ENCODE results near the gene ABHD1.
"Not testable (repeated sequence)": the region's sequence is repeated elsewhere in the genome, so short reads cannot be mapped to it uniquely, and the experiment has no call there.

Gene ABHD1

DNA sequence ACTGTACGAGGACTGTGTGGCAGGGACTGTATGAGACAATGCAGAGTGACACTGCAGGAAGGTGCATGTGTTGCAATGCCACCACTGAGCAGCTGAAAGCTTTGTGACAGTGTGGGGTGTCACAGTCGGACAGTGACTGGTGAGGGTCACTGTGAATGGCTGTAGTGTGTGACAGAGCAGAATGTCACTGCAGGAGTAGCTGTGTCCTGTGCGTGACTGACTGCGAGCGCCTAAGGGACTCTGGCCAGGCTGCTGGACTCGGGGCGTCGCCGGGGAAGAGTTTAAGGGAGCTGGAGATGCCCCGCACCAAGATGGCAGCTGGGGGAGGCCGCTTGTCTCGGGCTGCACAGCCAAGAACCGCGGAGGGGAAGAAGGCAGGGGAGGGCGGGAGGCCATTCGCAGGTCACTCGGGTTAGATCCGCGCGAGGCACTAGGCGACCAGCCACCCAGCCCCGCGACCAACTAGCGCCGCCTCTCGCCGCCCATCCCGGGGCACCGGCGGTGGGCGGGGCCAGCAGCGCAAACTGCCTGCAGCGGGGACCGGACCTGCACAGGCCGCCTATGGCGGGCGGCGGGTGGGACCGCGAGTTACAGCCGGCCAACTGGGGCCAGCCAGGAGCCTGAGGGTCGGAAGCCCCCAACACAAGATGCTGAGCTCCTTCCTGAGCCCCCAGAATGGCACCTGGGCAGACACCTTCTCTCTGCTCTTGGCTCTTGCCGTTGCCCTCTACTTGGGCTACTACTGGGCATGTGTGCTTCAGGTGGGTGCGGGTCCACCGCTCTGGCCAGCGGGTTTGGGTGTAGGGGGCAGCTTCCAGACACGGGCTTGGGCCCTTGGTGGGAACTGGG, at the start of gene ABHD1:
Gene ABHD1, plus strand, starts transcription at position 514 of the 849 bp plus-strand sequence. Its CDS starts 134 bp downstream, at position 648.
- DNase-seq, result peak; percentile 76 to 79

DNA sequence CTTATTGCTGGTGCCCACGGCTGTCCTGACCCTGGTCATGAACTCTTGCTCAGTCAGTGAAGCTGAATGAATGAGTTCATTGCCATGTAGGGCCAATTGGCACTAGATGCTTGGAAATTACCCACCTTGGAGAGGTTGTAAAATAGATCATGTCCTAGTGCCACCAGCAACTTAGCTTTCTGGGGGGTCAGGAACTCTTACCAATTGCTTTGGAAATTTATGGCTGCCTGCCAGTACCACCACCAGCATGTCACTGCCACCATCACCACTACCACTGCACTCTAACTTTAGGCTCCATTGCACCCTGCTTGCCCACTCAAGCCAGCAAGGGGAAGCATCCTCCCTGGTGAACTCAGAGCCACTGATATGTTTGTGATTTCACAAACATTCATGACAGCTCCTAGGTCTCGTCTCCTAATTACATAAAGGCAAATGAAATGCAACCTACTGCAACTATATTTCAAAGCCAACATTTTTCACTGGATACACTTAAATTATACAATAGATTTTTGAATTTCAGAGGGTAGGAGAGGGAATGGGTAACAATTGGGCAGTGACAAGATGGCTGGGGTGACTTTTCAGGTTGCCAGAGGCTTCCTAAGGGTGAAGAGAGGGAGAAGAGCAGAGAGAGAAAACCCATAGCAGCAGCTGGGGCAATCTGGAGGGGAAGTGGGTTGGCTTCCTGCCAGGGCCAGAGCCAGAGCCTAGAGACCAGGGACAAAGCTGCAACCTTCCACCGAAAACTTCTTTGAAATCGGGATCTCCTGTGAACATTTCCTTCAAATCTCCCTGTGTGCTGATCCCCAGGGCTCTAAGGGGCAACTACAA, 48.7 kb upstream of the ABHD1 start:
- DNase-seq, result peak; percentile 42 to 57

DNA sequence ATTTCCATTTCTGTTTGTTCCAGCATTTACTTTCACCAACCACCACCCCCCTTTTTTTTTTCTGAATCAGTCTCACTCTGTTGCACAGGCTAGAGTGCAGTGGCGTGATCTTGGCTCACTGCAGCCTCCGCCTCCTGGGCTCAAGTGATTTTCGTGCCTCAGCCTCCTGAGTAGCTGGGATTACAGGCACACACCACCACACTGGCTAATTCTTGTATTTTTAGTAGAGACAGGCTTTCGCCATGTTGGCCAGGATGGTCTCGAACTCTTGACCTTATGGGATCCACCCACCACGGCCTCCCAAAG, 48.1 kb upstream of the ABHD1 start:
- not testable (repeated sequence) for DNase-seq

DNA sequence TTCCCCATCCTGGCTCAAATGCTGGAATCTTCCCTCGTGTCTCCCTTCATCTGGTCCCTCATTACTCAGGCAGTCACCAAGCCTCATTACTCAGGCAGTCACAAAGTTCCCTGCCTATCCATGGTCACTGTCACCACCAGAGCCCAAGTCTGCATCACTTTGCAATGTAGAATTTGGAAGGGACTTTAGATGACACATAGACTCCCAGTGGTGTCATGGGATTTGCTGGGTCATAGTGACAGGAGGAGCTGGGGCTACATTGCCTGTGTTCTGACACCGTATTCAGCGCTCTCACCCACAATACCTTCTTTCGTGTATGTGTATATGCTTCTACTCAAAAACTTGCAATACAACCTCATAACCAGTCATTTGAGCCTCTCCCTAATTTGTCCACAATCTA, 47.3 kb upstream of the ABHD1 start:
- DNase-seq, result no peak

DNA sequence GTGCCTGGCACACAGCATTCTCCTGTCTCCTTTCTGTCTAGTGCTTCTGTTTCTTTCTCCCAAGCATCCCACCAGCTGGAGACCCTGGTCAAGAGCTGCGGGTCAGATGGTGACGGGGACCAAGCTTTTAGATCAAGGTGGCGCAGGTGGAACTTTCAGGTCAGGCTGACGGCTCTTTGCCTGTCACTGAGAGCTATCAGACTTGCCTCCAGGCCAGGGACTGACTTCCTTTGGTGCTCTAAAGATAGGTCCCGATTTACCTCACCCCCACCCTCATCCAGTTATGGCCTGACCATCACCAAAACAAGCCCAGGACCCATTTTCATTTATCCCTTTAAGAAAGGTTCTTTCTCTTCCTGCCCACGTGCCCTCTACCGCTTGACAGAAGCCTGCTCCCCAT, 46.4 kb upstream of the ABHD1 start:
- DNase-seq, result no peak

DNA sequence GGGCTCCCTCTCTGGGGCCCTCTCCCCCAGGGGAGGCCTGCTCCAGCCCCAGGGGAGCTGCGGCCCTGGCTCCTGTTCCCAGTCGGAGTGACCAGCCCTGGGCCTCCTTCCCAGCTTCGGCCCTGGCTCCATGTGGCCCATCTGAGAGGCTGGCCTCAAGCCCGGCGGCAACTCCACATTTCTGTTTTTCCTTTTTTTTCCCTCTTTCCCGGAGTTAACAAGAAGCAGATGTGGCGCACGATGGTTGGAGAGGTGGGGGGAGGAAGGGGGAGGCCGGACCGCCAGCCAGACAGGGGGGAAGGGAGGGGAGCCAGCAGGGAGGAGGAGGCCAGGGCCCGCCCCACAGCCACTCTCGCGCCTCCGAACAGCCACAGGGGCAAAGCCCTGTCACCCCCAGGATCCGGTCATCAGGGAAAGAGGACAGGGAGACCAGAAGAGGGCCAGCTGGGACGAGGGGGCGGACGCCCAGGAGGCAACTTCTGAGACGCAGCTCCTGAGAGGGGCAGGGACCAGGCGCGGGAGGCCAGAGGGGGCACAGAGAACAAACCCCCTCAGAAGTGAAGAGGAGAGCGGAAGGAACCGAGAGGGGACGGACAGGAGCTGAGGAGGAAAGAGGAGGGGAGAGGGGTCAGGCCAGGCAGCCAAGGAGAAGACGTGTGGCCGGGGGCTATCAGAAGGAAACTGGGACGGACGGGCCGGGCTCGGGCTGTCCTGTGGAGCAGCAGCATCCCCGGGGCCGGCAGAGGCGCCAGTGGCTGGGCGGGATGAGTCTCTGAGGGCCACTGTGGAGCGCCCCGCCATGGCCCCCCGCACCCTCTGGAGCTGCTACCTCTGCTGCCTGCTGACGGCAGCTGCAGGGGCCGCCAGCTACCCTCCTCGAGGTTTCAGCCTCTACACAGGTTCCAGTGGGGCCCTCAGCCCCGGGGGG, 45.1 kb upstream of the ABHD1 start, which contains the start of gene EMILIN1:
Gene EMILIN1, plus strand, starts transcription at position 349 of the 928 bp plus-strand sequence. Its CDS starts 451 bp downstream, at position 800.
- DNase-seq, result no peak

DNA sequence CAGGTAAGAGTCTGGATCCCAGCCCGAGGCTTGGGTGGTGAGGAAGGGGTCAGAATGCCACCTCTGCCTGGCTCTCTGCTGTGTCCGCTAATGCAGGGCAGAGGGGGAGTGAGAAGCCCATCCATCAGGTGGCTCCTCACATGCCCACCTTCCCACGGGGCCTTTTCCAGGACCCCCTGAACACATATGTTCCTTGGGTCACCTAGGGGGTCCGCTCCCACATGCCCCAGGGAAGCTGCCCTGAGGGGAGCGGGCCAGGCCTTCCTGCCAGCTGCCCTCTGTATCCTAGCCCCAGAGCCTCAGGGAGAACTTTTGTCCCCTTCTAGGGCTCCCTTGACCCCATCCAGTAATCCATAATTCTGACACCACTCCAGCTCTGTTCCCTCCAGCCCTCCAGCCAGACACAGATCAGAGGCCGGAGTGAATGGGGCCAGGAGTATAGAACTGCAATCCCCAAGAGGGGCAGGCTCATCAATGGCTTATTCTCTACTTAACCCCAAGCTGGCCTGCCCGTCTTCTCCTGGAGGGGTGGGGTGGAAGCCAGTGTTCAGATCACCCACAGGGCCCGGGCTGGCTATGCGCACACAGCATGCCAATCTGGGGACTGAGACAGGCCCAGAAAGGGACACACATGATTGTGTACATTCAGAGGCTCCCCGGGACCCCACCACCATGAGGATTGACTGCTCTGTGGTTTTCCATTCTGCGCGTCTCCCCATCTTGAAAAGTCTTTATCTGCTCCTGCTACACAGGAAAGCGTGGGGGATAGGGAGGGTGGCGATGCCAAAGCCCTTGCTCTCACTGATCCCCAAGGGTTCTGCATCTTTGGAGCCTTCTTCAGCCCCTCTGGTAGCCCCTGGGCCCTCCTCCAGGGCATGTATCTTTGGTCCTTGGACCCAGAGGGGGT, 44.1 kb upstream of the ABHD1 start:
- no peak for DNase-seq

DNA sequence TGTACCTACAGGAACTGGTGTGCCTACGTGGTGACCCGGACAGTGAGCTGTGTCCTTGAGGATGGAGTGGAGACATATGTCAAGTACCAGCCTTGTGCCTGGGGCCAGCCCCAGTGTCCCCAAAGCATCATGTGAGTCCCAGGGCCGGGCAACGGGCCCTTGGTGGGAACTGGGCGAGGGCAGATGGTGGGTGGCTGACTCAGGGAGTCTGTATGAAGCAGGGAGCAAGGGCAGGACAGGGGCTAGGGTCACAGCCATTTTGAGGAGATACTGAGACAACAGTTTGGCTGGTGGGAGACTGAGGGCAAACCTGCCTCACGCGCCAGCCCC, 43.5 kb upstream of the ABHD1 start:
- DNase-seq, result no peak

DNA sequence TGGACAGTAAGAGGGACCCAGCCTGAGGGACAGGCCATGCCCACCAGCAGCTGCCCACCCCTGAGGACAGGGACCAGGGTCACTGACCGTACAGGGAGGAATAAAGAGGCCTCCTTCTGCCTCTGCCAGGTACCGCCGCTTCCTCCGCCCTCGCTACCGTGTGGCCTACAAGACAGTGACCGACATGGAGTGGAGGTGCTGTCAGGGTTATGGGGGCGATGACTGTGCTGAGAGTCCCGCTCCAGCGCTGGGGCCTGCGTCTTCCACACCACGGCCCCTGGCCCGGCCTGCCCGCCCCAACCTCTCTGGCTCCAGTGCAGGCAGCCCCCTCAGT, 43.0 kb upstream of the ABHD1 start:
- no peak for DNase-seq

DNA sequence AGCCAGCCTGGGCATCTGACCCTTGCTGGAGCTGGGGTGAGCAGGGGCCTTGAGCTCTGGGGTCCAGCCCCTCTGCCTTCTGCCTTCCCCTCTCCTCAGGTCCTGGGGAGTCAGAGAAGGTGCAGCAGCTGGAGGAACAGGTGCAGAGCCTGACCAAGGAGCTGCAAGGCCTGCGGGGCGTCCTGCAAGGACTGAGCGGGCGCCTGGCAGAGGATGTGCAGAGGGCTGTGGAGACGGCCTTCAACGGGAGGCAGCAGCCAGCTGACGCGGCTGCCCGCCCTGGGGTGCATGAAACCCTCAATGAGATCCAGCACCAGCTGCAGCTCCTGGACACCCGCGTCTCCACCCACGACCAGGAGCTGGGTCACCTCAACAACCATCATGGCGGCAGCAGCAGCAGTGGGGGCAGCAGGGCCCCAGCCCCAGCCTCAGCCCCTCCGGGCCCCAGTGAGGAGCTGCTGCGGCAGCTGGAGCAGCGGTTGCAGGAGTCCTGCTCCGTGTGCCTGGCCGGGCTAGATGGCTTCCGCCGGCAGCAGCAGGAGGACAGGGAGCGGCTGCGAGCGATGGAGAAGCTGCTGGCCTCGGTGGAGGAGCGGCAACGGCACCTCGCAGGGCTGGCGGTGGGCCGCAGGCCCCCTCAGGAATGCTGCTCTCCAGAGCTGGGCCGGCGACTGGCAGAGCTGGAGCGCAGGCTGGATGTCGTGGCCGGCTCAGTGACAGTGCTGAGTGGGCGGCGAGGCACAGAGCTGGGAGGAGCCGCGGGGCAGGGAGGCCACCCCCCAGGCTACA, 41.4 kb upstream of the ABHD1 start:
- DNase-seq, result no peak

DNA sequence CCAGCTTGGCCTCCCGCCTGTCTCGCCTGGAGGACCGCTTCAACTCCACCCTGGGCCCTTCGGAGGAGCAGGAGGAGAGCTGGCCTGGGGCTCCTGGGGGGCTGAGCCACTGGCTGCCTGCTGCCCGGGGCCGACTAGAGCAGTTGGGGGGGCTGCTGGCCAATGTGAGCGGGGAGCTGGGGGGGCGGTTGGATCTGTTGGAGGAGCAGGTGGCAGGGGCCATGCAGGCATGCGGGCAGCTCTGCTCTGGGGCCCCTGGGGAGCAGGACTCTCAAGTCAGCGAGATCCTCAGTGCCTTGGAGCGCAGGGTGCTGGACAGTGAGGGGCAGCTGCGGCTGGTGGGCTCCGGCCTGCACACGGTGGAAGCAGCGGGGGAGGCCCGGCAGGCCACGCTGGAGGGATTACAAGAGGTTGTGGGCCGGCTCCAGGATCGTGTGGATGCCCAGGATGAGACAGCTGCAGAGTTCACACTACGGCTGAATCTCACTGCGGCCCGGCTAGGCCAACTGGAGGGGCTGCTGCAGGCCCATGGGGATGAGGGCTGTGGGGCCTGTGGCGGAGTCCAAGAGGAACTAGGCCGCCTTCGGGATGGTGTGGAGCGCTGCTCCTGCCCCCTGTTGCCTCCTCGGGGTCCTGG, 40.7 kb upstream of the ABHD1 start:
- DNase-seq, result no peak

DNA sequence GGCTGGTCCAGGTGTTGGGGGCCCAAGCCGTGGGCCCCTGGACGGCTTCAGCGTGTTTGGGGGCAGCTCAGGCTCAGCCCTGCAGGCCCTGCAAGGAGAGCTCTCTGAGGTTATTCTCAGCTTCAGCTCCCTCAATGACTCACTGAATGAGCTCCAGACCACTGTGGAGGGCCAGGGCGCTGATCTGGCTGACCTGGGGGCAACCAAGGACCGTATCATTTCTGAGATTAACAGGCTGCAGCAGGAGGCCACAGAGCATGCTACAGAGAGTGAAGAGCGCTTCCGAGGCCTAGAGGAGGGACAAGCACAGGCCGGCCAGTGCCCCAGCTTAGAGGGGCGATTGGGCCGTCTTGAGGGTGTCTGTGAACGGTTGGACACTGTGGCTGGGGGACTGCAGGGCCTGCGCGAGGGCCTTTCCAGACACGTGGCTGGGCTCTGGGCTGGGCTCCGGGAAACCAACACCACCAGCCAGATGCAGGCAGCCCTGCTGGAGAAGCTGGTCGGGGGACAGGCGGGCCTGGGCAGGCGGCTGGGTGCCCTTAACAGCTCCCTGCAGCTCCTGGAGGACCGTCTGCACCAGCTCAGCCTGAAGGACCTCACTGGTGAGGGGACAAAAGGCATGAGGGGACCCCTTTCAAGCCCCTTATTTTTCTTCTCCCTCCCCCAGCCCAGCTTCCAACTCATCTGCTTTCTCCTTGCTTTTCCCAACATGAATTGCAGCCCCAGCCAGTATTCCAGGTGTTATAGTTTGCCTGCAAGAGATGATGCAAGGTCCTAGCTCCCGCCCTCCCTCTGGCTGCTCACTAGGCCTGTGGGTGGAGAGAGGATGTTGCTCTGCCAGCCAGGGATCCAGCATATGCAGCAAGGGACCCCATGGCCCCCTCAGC, 40.0 kb upstream of the ABHD1 start:
- no peak for DNase-seq

DNA sequence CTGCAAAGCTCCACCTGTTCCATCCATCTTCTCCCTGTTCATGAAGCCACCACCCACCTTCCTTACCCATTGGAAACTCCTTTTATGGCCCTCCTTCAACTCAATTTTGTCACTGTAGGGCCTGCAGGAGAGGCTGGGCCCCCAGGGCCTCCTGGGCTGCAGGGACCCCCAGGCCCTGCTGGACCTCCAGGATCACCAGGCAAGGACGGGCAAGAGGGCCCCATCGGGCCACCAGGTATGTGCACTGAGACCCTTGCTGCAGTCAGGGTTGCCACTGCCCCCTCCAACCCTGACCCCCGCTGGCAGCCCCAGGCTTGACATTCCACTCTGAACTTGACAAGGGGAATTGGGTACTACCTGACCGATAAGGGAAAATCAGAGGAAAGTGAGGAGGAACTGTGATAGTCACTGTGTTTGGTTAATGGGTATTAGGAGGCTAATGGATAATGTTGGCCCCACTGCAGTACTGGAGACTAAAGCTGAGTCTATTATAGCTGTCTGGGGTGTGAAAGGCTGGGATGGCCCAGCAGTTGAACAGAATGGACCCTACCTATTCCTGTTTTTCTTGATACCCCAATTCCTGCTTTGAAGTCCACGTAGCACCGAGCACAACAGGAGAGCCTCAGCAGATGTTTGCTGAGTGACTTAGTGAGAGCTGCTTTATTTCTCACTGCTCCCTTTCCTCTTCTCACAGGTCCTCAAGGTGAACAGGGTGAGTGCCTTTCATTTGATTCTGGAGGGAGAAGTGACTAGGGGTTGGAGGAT, 39.1 kb upstream of the ABHD1 start:
- no peak for DNase-seq

DNA sequence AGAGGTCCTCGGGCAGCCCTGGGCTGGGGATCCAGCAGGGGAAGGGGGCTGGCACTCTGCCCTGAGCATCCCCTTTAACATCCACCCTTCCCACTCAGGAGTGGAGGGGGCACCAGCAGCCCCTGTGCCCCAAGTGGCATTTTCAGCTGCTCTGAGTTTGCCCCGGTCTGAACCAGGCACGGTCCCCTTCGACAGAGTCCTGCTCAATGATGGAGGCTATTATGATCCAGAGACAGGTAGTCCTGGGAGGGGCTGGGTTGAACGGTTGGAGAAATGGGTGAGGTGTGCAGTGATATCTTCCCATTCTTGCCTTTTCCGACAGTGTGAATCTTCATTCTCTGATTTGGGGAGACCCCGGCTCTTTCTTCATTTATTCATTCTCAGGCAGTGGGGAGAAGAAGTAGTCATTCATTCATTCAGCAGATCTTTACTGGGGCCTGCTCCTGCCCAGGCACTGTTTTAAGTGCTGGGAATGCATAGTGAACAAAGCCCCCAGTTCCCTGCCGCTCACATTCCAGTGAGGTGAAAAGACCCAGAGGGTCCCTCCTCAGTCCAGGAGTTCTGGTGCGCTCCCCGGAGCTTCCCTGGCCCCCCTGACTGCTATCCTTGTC, 38.4 kb upstream of the ABHD1 start:
- no peak for DNase-seq

DNA sequence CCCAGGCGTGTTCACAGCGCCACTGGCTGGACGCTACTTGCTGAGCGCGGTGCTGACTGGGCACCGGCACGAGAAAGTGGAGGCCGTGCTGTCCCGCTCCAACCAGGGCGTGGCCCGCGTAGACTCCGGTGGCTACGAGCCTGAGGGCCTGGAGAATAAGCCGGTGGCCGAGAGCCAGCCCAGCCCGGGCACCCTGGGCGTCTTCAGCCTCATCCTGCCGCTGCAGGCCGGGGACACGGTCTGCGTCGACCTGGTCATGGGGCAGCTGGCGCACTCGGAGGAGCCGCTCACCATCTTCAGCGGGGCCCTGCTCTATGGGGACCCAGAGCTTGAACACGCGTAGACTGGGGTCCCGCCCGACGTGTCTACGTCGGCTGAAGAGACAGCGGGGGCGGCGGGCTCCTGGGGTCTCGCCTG, 37.9 kb upstream of the ABHD1 start:
- peak; percentile 23 to 25 for DNase-seq

DNA sequence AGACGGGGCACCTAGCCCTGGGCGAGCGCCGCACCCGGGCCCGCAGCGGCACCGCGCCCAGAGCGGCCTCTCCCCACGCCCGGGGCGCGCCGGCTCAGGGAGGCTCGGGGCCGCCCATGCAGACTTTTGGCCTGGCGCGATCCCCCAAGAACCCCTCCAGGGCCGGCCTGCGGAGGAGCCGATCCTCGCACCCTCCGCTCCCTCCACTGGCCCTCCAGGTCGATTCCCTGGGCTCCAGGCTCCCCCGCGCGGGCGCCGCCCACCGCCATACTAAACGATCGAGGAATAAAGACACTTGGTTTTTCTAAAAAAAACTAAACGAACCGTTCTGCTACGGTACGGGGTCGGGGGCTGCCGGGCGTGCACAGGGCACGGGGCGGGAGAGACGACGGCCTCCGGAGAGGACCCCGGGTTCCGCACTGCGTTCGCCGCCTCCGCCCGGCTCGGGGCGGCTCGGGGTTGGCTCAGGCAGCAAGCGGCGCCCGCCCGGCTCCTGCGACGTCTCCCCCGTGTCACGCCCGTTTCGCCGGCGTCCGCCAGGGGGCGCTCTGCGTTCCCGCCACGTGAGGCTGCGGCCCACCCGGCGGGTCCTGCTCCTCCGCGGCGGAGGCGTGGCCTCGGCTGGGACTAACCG, 37.4 kb upstream of the ABHD1 start:
- DNase-seq, result peak; percentile 97 to 98

DNA sequence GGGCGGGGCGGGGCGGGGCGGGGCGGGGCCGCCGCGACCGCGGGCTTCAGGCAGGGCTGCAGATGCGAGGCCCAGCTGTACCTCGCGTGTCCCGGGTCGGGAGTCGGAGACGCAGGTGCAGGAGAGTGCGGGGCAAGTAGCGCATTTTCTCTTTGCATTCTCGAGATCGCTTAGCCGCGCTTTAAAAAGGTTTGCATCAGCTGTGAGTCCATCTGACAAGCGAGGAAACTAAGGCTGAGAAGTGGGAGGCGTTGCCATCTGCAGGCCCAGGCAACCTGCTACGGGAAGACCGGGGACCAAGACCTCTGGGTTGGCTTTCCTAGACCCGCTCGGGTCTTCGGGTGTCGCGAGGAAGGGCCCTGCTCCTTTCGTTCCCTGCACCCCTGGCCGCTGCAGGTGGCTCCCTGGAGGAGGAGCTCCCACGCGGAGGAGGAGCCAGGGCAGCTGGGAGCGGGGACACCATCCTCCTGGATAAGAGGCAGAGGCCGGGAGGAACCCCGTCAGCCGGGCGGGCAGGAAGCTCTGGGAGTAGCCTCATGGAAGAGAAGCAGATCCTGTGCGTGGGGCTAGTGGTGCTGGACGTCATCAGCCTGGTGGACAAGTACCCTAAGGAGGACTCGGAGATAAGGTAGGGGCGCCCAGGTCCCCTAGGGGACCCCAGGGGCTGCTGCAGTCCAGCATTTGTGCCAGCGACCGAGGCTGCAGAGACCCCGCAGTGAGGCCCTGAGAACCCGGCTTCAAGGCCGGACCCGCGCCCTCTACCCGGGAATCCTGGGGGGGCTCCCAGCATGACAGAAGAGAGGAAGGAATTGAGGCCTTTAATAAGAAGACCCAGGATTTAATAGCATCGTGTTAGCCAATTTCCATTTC, 36.7 kb upstream of the ABHD1 start, which contains the start of gene KHK:
Gene KHK, plus strand, starts transcription at position 49 of the 870 bp plus-strand sequence. Its CDS starts 488 bp downstream, at position 537.
- DNase-seq, result no peak

Data from CD4-positive, alpha-beta T cell treated with Interleukin-1 beta for 1 hour (primary cell).